Limb (tissue), 2 donors: ENCODE results near the gene TPSAB1.

Experiments used
- DNase-seq, 2 donors: peaks; one replicate each; pipeline ENCODE4 v3.0.0-alpha.2; 2016; ENCODE audit errors: extremely low spot score in 2 of 2

The TPSAB1 gene

DNA sequence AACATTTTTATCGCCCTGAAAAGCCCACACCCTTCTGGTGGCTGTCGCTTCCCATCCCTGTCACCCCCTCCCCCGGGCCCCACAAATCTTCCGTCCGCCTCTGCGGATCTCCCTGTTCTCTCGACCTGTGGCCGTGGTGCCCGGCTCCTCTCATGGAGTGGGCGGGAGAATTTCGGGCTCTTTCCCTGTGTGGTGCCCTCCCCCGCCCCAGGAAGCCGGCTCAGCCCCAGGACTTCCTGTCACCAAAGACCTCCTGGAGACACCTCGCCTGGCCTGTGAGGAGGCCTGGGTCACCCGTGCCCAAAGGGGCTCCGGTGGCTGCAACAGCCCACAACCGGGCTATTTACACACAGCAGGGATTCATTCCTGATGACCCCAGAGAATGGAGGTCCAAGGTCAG, 42.8 kb downstream of the TPSAB1 start:
- DNase-seq: peak in 1 of 2 donors; percentile 24

DNA sequence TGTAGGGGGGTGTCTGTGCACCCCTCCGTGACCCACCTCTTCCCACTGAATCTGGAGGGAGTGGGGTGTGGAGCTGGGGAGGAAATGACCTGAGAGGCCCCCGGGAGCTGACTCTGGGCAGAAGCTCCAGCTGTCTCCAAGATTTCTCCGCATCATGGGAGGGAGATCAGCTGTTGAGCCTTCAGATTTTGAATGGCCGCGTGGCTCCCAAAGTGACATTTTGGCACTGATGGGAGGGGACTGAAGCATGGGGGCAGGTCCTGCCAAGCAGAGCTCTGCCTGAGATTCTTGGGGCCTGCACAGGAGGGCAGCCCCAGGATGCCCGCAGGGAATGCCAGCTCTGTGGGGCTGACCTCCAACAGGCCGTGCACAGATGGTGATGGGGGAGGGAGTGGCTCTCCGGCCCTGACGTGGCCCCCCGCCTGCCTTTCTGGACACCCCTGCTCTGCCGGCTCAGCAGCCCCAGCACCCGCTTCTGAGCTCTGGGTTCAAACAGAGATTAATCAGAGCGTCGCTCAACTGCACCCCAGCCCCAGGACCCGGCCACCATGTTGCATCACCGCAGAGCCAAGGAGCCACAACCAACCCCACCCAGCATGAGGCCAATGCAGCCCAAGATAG, 43.6 kb downstream of the TPSAB1 start:
- peak in 1 of 2 donors; percentile 24 for DNase-seq

DNA sequence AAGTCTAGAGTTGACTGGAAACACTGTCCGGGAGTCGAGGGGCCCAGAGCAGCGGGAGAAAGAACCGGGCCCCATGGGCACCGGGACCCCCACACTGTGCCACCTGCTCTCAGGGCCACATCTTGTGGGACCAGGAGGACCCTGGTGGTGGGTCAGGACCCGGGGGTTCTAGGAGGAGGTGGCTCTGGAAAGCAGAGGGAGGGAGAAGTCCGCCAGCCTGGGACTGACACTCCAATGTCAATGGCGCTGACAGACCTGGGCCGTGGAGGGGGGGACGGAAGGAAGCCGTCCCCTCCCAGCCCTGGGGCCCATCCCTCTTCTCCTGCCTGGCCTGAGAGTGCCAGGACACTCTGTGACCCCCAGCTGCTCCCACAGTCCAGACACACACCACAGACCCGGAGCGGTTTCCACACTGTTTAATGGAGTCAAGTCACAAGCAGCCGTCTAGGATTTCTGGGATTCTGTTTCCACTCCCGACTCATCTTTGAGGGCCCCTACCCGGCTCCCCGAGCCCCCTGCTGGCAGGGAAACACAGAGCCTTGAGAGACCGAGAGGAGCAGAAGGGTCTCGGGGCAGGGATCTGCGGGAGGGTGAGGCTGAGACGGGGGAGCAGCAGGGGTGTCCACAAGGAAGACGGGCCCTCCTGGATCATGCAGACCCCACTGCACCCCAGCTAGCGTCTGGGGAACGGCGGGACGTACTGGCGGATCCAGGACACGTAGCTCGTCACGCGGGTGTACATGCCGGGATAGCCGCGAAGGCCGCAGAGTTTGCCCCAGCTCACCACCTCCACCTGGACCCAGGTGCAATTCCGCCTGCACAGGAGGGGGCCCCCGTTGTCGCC, 45.4 kb downstream of the TPSAB1 start:
- peak in 1 of 2 donors; percentile 33 for DNase-seq

DNA sequence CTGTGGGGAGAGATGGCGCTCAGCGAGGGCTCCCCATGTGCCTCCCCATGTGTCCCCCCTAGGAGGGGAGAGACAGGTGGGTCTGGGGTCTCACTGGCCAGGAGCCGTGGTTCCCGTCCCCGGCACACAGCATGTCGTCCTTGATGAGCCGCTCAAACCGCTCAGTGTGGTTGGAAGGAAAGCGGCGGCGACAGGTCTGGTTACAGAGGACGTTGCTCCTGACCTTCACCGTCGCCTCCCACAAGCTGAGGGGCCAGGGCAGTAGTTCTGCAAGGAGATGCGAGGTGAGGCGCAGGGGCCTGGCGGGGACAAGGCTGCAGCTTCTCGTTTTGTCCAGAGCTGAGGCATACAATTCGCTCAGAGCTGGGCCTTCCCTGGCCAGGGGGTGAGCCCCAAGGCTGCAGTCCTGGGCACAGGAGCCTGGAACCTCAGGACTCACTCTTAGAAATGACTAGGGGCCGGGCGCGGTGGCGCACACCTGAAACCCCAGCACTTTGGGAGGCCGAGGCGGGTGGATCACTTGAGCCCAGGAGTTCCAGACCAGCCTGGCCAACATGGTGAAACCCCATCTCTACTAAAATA, 46.1 kb downstream of the TPSAB1 start:
- DNase-seq: no peak

DNA sequence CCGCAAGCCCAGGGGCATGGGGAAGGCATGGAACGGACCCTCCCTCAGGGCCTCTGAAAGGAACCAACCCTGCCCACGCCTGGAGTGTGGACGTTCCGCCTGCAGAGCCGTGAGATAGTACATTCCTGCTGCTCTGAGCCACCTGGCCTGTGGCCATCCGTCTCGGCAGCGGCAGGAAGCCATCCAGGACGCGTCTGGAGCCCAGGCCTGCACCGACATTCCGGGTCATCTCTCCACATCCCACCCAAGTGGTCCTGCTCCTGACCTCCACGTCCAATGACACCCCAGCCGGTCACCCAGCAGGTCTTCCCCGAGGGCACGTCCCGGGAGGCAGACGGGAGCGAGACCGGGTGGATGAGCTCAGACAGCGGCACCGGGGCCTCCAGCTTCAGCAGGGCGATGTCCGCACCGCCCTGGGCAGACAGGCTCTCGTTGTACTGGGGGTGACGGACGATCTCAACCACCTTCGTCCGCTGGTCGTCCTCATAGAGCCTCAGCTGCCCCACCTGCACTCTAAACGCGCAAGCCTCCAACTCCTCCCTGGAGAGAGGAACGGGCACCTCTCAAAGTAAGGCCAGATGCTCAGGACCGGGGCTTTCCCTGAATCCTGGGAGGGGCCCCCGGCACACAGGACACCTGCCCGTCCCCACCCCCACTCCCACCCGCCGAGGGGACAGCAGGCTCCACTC, 47.6 kb downstream of the TPSAB1 start:
- no peak for DNase-seq

DNA sequence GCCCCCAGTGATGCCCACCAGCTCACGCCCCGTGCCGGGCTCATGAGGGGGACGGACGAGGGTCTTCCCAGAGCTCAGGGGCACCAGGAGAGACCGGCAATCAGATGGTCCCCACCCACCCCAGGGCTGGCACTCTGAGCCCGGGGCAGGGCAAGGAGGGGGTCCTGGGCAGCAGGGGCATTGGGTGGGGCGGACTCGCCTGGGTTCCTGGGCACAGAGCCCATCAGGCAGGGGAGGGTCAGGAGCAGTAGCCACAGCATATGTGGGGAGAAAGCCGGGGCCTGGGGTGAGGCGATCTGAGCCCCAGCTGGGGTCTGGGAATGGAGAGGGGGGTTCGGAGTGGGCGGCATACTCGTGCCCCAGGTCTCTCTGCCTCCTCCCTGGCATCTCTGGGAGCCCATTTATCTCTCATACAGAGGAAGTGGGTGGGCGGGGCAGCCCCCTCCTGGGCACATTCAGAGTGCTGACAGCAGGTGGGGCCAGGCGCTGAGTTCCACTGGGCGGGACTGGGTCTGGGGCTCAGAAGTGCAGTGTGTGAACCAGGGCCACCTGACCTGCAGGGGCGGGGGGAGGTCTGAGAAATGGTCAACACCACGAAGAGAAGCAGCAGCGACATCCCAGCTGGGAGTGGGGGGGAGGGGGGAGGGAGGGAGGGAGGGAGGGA, 48.4 kb downstream of the TPSAB1 start:
- no peak for DNase-seq

DNA sequence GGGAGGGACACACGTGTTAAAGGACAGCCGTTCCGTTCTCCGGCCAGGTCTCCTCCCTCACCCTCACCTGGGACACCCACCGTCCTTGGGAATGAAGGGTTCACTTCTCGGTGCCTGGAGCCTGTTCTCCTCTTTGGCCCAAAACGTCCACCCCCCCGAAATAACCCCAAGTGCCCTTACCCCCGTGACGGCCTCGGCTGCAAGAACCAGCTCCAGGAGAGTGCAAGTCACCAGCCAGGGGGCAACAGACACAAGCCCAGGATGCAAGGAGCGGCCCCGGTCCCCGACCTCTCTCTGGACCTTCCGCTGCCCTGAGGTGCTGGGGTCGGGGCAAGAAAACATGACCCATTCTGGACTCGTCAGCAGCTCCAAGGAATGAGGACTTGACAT, 49.0 kb downstream of the TPSAB1 start:
- no peak for DNase-seq

DNA sequence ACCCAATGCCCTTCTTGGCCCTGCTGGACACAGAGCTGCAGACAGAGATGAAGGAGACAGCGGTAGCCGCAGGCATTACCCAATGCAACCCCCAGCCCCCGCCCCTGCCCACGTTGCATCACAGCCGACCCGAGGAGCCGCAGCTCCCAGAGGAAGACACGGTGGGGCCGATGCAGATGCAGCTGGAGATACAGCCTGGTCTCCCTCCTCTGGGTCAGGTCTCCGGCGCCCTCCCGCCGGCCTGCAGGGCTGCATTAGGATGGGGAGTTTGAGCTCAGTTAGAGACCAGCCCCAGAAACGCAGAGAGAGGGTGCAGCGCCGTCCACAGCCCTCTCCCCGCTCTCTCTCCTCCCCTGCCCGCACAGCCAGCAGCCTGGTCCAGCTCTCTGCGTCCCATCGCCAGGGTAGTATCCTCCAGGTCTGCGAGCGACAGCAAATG, 49.6 kb downstream of the TPSAB1 start:
- no peak for DNase-seq

DNA sequence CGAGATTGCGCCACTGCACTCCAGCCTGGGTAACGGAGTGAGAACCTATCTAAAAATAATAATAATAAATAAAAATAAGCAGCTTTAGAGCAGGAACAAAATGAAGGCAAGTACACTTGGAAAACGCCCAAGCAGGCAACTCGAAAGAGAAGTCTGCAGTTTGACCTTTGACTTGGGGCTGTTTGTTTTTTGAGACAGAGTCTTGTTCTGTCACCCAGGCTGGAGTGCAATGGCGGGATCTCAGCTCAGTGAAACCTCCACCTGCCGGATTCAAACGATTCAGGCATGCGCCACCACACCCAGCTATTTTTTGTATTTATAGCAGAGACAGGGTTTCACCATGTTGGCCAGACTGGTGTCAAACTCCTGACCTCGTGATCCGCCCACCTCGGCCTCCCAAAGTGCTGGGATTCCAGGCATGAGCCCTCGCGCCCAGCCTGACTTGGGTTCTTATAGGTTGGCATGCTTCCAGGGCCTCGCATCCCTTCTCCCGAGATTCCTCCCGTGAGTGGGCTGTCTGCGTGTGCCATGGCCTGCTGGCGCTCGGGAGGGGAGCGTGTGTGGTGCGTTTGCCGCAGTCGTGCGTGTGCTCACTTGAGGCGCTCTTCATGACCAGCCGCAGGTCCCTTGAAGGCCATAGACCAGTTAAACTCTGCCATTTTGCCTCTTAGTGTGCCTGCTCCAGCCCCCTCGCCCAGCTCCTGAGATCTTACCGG, 50.5 kb downstream of the TPSAB1 start:
- DNase-seq: no peak

DNA sequence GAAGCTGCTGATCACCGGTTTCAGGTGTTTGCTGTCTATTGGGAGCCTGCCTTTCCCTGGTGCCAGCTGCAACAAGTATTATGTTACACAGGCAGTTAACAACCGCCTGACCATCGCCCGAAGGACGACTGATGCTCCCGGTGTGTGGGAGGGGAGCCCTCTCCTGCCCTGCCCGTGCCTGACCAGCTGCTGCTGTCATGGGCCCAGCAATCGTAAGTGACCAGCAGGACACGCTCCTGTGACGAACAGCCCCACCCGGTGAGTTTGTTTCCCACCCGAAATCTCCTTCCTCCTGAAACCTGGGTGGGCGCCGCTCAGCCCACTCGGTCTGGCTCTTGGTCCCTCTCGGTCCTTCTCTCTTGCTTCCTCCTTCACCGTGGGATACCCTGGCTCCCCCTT, 51.1 kb downstream of the TPSAB1 start:
- peak in 1 of 2 donors; percentile 23 for DNase-seq
